Stimulated activated CD8-positive, alpha-beta memory T cell treated with anti-CD3 and anti-CD28 coated beads, Interleukin-12 subunit alpha, Interleukin-12 subunit beta, amount 100 ng/mL, for 24 hours (primary cell): ENCODE measurements around the gene KCNMA1.

ENCODE experiments used
- DNase-seq: peaks from one replicate; pipeline ENCODE4 v3.0.0-alpha.2; 2020; ENCODE audit errors: extremely low read depth

The KCNMA1 gene

GRCh38 chr10:77301305-77301730 lies 336.3 kb downstream of the KCNMA1 start:
- DNase-seq = no peak

GRCh38 chr10:77300682-77301302 lies 336.8 kb downstream of the KCNMA1 start:
- no peak for DNase-seq

DNA sequence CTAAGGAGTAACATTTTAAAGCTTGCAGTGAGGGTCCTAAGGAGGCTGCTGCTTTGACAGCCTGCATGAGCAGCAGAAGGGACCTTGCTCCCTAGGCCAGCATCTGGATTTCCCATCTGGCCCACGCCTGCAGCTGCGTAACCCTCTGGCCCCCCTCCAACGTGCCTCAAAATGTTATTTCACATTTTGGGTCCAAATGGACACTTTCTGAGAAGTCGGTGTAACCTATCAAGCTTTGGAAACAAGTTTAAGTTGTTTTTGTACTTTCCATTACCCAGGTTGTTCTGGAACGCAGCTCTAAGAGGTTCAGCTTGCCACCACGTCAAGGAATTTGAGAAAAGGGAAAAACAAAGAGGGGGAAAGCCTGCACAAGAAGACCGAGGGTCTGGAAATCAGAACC lies 338.3 kb downstream of the KCNMA1 start:
- DNase-seq = no peak

GRCh38 chr10:77297393-77297739 lies 340.2 kb downstream of the KCNMA1 start:
- no peak for DNase-seq

- no peak for DNase-seq
Measured at GRCh38 chr10:77296534-77297392, 340.8 kb downstream of the KCNMA1 start.

DNA sequence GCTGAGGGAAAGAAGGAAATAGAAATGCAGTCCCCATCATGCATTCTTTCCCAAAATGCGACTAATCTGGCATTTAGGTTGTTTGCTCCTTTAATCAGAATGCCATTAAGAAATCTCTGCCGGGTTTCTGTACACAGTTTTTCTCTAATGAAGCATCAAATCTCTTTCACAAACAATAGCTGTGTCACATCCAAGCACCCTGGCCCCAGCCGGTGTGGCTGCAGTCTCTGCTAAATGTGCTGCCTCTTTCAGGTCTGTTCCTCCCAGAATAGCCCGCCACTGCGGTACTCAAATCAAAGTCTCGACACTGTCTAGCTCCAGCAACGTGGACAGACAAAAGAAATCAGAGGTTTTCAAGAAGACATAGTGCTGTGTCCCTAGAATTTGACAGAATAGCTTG lies 343.8 kb downstream of the KCNMA1 start:
- no peak for DNase-seq

GRCh38 chr10:77293347-77293746 lies 344.3 kb downstream of the KCNMA1 start:
- no peak for DNase-seq

- no peak for DNase-seq
Measured at GRCh38 chr10:77291596-77292505, 345.8 kb downstream of the KCNMA1 start.

DNA sequence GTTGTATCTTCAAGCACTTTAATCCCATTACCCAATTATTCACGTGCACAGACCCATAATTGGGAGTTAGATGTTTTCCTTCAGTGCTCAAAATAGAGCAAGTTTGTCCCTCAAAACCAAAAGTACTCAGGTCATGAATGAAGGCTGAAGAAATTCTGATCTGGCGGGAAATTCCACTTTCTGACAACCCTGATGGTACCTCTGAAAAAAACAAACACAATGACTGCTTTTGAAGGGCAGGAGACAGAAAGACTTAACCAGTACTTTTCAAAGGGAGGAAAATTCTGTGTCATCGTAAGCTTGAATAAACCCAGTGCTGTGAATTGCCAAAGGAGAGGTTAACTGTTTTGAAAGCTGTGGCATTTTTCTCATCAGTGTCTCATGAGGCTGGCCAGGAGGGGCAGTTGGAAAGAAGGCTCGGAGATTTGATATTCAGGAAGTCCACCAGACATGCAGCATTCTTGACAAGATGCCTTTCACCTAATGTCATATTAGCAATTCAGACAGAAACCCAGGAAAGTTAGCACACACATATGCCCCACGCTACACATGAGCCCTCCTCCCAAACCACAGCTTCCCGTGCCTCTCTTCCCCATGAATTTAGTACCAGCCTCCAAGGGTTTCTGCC lies 347.0 kb downstream of the KCNMA1 start:
- DNase-seq = no peak

- DNase-seq = no peak
Measured at GRCh38 chr10:77289790-77290189, 347.8 kb downstream of the KCNMA1 start.

- DNase-seq = no peak
Measured at GRCh38 chr10:77289027-77289501, 348.5 kb downstream of the KCNMA1 start.

- DNase-seq = no peak
Measured at GRCh38 chr10:77287647-77288120, 349.9 kb downstream of the KCNMA1 start.

DNA sequence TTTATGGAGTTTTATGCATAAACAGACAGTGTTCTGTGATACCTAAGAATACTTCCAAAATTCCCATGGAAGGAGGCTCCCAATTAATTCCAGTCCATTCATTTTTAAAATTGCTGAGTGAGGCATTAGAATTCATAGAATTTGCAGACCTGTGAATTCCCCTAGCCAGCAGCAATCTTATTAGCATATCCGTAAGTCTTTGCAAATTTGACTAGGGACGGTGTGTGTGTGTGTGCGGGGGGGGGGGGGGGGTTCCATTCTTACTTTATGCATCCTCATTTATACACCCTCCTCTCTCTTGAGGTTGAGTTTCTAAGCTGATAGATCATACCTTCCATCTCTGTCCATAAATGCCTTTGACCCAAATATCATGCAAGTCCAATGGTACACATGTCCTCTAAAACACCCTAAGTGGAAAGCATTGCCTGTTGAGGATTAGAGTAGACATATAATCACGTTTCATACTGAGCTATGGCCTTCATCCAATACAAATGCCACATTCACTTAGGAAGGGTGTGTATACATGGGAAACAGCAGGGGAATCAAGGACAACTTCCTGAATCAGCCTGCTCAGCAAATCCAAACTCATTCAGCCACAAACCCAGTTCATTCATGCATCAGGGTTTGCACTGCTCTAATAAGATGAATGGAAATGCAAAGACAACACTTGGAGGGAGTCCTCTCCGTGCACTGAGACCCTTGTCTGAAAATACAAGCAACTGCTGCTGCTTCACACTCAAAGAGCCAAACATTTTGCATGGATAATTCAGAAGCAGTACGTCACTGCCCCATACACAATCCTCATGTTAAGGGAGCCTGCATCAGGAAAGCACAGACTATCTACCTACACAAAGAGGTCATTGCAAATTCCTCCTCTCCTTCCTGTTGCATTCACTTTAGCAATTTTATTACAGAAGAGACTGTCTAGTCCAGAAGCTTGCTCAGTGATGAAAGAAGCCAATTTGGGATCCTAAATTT lies 350.8 kb downstream of the KCNMA1 start:
- DNase-seq = no peak

DNA sequence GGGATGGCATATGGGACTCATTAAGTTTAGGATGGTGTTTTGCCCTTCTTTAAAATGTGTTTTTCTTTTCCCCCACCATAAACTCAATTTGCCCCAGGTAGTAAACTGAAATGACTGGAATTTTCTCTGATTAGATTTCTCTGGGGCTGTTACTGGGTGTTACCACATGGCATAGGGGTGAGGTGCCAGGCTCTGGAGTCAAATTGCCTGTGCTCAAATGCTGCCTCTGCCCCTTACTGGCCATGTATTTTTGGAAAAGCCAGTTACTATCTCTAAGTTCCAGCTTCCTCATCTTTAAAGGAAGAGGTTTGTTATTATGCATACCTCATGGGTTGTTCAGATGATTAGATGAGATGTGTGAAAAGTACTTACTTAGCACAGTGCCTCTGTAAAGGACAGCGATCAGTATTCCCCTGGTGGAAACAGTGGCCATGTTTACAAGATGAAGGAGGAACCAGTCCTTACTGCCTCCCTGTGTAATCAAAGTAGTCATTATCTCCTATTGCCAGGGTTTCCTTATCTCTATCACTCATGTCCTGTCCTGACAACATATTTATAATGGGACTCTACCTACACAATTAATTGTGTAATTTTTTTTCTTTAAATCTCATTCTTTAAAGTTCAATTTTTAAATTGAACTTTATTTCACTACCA lies 352.0 kb downstream of the KCNMA1 start:
- DNase-seq = no peak

GRCh38 chr10:77284797-77285196 lies 352.8 kb downstream of the KCNMA1 start:
- no peak for DNase-seq

DNA sequence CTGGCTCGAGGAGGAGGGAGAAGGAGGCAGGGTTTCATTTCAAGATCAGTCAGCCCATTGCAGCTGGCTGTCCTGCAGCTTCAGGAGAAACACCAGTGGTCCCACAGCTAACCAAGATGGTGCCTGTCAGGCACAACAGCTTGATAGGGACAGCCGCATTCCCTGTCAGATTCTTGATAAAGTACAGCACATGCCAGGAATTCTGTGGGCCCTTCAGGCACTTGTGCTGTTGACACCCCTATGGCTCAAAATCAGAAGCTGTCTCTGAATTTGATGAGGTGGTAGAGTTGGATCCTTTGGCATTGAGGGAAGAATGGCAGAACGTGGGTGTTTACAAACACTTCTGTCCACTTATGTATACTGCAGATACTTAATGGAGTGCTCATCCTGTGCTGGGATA lies 354.3 kb downstream of the KCNMA1 start:
- no peak for DNase-seq

DNA sequence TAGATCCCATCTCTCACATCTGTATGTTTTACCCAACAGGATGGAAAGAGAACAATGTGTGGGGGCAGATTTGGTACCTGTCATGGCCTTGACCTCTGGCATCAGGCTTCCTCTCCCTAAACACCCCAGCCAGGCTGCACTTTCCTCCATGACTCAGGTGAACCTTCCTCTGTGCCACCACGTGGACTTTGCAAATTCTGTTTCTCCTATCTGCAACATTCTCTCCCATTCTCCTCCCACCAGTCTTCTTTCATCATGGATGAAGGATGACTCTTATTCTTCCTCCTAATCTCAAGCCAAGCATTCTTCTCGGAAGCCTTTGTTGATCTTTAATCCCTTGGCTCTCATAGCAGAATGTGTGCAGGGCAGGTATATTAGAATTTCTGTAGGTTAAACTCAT lies 355.4 kb downstream of the KCNMA1 start:
- no peak for DNase-seq

- DNase-seq = no peak
Measured at GRCh38 chr10:77281719-77282118, 355.9 kb downstream of the KCNMA1 start.

DNA sequence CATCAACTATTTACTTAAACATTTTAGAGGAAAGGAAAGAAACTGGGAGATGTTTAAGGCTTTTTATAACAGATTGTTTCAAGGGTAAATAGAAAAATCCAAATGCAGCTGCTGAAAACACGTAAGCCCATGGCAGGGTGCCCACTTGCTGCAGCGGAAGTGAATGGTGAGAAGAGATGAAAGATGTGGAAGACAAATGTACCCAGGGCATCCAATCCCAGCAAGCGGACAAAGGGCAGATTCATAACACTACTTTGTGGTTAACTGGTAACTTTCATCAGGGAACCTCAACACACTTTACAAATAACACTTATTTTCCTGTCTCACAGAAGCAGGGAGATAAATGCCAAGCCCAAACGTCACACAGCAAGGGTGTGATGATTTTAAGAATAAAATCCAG lies 358.4 kb downstream of the KCNMA1 start:
- no peak for DNase-seq
